Measurements from ENCODE around the gene USF2. TPM values are rescaled to one million over a fixed set of nuclear protein-coding genes. Genes with fewer than 3 reads are reported as not detected.

The USF2 gene
- polyA plus RNA-seq, 2 of the 4 experiments (the other 2 are of a cell fraction): 118 to 141 TPM

GRCh38 chr19:35321291-35321690 is 52.5 kb downstream of the USF2 start:
- ATAC-seq (no peak), DNase-seq (ENCODE audit: low read depth in 1 of 2, low spot score in 1 of 2) (no peak), FAIRE-seq (no peak)
- peaks cover 16% of the 10 kb centered on the region for H3K4me1 ChIP-seq
- H3K27ac ChIP-seq: no peak overlapping the region
- ChIA-PET CTCF (interaction anchor here (0.6 kb wide), 1 partner anchor 323 kb away, joined by 3 read pairs; no protein-coding TSS in a partner anchor), POLR2A (no interaction called here)
- WGBS (ENCODE audit: missing lambda C conversion rate): 54% methylated on average over 2 of the region's 2 CpGs
- no peak overlapping the region for H3K4me2 ChIP-seq
- peaks cover 11% of the 10 kb centered on the region for H3K9me3 ChIP-seq
- TF ChIP-seq POLR2AphosphoS2 (conservative IDR thresholded peaks at IDR 0.05; ENCODE audit: low read length): no peak
- TF ChIP-seq MYC (IDR thresholded peaks at IDR 0.05; ENCODE audit: borderline replicate concordance, low read length): no peak
- TF ChIP-seq MAX (IDR thresholded peaks at IDR 0.05): no peak
- TF ChIP-seq RARB (CRISPR knock-in tag; IDR thresholded peaks at IDR 0.05): no peak
- TF ChIP-seq HDAC2 (IDR thresholded peaks at IDR 0.05): no peak
- no peak for TF ChIP-seq PHF8 (IDR thresholded peaks at IDR 0.05; ENCODE audit: borderline replicate concordance, low read depth)
- TF ChIP-seq JUN (IDR thresholded peaks at IDR 0.05): no peak
- TF ChIP-seq RFX5 (IDR thresholded peaks at IDR 0.05): no peak
- no peak for TF ChIP-seq KDM1A (IDR thresholded peaks at IDR 0.05; ENCODE audit: low read depth)
- TF ChIP-seq FOSL2 (IDR thresholded peaks at IDR 0.05): no peak
- no peak for TF ChIP-seq FOSL2 (CRISPR knock-in tag; IDR thresholded peaks at IDR 0.05)
- TF ChIP-seq ZNF302 (CRISPR knock-in tag; IDR thresholded peaks at IDR 0.05): no peak
- H3K4me3 ChIP-seq: no peak overlapping the region

GRCh38 chr19:35322014-35322413 is 53.3 kb downstream of the USF2 start:
- Histone ChIP-seq H3K4me1 (peaks cover 16% of the 10 kb centered on the region), H3K27ac (no peak overlapping the region), H3K4me3 (no peak overlapping the region), H3K4me2 (no peak overlapping the region), H3K9me3 (peaks cover 11% of the 10 kb centered on the region)
- WGBS (ENCODE audit: missing lambda C conversion rate): 66% methylated on average over 9 of the region's 9 CpGs
- TF ChIP-seq RFX5 (IDR thresholded peaks at IDR 0.05) (no peak), NPAS2 (CRISPR knock-in tag; IDR thresholded peaks at IDR 0.05; ENCODE audit: borderline replicate concordance) (no peak), HDAC2 (IDR thresholded peaks at IDR 0.05) (no peak), FOSL2 (IDR thresholded peaks at IDR 0.05) (no peak), FOSL2 (CRISPR knock-in tag; IDR thresholded peaks at IDR 0.05) (no peak), ELK1 (IDR thresholded peaks at IDR 0.05; ENCODE audit: low read depth, low read length) (no peak), POLR2AphosphoS2 (conservative IDR thresholded peaks at IDR 0.05; ENCODE audit: low read length) (no peak), RARB (CRISPR knock-in tag; IDR thresholded peaks at IDR 0.05) (no peak), ZSCAN20 (CRISPR knock-in tag; IDR thresholded peaks at IDR 0.05) (no peak), ZNF302 (CRISPR knock-in tag; IDR thresholded peaks at IDR 0.05) (no peak), CEBPB (IDR thresholded peaks at IDR 0.05) (no peak), GATA3 (IDR thresholded peaks at IDR 0.05; ENCODE audit: borderline replicate concordance) (no peak), NR3C1 (IDR thresholded peaks at IDR 0.05) (no peak), HOXB5 (CRISPR knock-in tag; IDR thresholded peaks at IDR 0.05) (no peak)
- POLR2A ChIA-PET: no interaction called here
- no peak for ATAC-seq
- CTCF ChIA-PET: interaction anchor here (0.6 kb wide), 1 partner anchor 8 kb away, joined by 3 read pairs; no protein-coding TSS in a partner anchor
- no peak for FAIRE-seq
- no peak for DNase-seq (ENCODE audit: low read depth in 1 of 2, low spot score in 1 of 2)

- Histone ChIP-seq H3K27ac (no peak overlapping the region), H3K9me3 (no peaks in the 10 kb centered on the region), H3K4me2 (no peak overlapping the region), H3K4me1 (no peaks in the 10 kb centered on the region), H3K4me3 (no peak overlapping the region)
- FAIRE-seq (peak; percentile 77), ATAC-seq (peak; percentile 80 to 92), DNase-seq (ENCODE audit: low read depth in 1 of 2, low spot score in 1 of 2) (peak; percentile 55 to 56)
- ChIA-PET POLR2A (no interaction called here), CTCF (interaction anchor here (0.7 to 1.3 kb wide), 2 partner anchors 26 to 117 kb away, joined by 4 to 5 read pairs; no protein-coding TSS in a partner anchor)
- TF ChIP-seq MAX (IDR thresholded peaks at IDR 0.05): no peak
- no peak for TF ChIP-seq MAFK (IDR thresholded peaks at IDR 0.05; ENCODE audit: partially characterized antibody)
- TF ChIP-seq RNF2 (IDR thresholded peaks at IDR 0.05; ENCODE audit: borderline replicate concordance, low read depth): no peak
- no peak for TF ChIP-seq HOXB5 (CRISPR knock-in tag; IDR thresholded peaks at IDR 0.05)
- TF ChIP-seq CTCF (IDR thresholded peaks at IDR 0.05): peak; percentile 30; the same call in 2 of the 3 replicates
- no peak for TF ChIP-seq NR3C1 (IDR thresholded peaks at IDR 0.05)
- TF ChIP-seq HEYL (CRISPR knock-in tag; IDR thresholded peaks at IDR 0.05): no peak
- peak in 1 of 2 experiments; percentile 36; a peak in 2 of 5 replicates for TF ChIP-seq RAD21 (conservative IDR thresholded peaks at IDR 0.05 in 1 of 2, IDR thresholded peaks at IDR 0.05 in 1 of 2)
- no peak for TF ChIP-seq ELK1 (IDR thresholded peaks at IDR 0.05; ENCODE audit: low read depth, low read length)
- TF ChIP-seq JUN (IDR thresholded peaks at IDR 0.05): no peak
- TF ChIP-seq HDAC2 (IDR thresholded peaks at IDR 0.05): no peak
- TF ChIP-seq ZFP36 (IDR thresholded peaks at IDR 0.05; ENCODE audit: borderline replicate concordance, partially characterized antibody): no peak
- WGBS (ENCODE audit: missing lambda C conversion rate): 38% methylated on average over 4 of the region's 4 CpGs
Measured at GRCh38 chr19:35327642-35328041, 58.9 kb downstream of the USF2 start.

Data from A549 (cell line).